Neural crest cell (in vitro differentiated cells): ENCODE measurements around the gene SETBP1. TPM values are rescaled to one million over a fixed set of nuclear protein-coding genes. Genes with fewer than 3 reads are reported as not detected.

ENCODE experiments used
- DNase-seq: peaks from one replicate; pipeline ENCODE4 v3.0.0; 2021; ENCODE audit warnings: low read depth, mixed read lengths, low spot score
- H3K27ac Mint-ChIP-seq: one replicate; pipeline ENCODE4 v1.8.0; 2021; ENCODE audit warnings: mild to moderate bottlenecking, mixed read lengths; ENCODE audit not compliant: unreplicated experiment
- H3K27me3 Mint-ChIP-seq: 2 replicates; pipeline ENCODE4 v1.8.0; 2021; ENCODE audit warnings: low read depth, mild to moderate bottlenecking, mixed read lengths
- H3K36me3 Mint-ChIP-seq: 2 replicates; pipeline ENCODE4 v1.8.0; 2021; ENCODE audit warnings: low read depth, mild to moderate bottlenecking, mixed read lengths
- H3K4me1 Mint-ChIP-seq: 2 replicates; pipeline ENCODE4 v1.8.0; 2021; ENCODE audit warnings: mixed read lengths
- H3K4me3 Mint-ChIP-seq: one replicate; pipeline ENCODE4 v1.8.0; 2021; ENCODE audit warnings: mild to moderate bottlenecking, mixed read lengths
- H3K9me3 Mint-ChIP-seq: 2 replicates; pipeline ENCODE4 v1.8.0; 2021; ENCODE audit warnings: mixed read lengths
- CTCF ChIP-seq: fragments of 200-600 bp; sonication (generic); conservative IDR thresholded peaks from 2 replicates; pipeline ENCODE4 v1.5.0; 2021; ENCODE audit warnings: antibody characterized with exemption, mild to moderate bottlenecking
- total RNA-seq: library from RNA; stranded (reverse); gene quantifications from 2 replicates; pipeline ENCODE4 v1.2.1, GENCODE V29; 2021

The SETBP1 gene
- total RNA-seq, 1 donor from 2014 or later, result 38.9 TPM

DNA sequence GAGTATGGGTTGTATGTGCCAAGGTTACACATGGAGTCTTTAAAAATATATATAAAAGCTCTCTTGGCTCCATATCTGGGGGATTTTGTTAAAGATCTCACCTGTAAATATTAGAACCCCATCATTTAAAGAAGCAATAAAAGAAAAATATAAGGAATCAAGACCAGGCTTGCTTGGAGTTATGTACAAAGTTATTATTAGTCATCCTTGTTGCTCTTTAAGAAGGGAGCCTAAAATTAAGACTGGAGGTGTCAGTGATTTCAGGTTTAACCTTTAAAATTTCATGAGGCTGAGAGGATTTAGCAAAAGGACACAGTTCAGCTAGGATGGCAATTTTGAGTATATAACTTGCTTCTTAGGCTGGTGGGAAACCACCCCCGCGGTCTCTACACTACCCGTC is 181.4 kb downstream of the SETBP1 start:
- no peaks in the 10 kb centered on the region for H3K9me3 Mint-ChIP-seq
- TF ChIP-seq CTCF, result no peak
- H3K27ac Mint-ChIP-seq, result no peak overlapping the region
- H3K36me3 Mint-ChIP-seq, result no peaks in the 10 kb centered on the region
- no peaks in the 10 kb centered on the region for H3K27me3 Mint-ChIP-seq
- peaks cover 22% of the 10 kb centered on the region for H3K4me1 Mint-ChIP-seq
- H3K4me3 Mint-ChIP-seq, result no peak overlapping the region
- DNase-seq, result no peak

DNA sequence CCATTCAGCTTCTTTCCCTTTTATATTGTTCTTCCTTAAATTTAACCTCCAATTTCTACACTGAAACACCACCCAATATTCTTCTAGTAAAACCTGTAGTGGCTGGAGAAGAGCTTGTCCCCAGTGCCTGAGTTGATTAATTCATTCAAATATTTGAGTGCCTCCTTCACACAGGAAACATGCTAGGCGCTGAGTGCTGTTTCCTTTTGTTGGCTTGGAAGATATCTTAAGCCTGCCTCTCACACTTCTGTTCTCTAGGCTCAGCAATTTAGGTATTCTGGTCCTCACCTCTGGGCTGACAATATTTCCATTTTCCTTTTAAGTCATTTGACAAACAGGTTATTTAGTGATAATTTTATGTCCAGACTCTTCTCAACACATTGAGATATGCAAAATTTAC is 185.4 kb downstream of the SETBP1 start:
- no peak for TF ChIP-seq CTCF
- H3K4me3 Mint-ChIP-seq, result no peak overlapping the region
- H3K4me1 Mint-ChIP-seq, result peaks cover 41% of the 10 kb centered on the region
- no peak overlapping the region for H3K27ac Mint-ChIP-seq
- DNase-seq, result no peak
- no peaks in the 10 kb centered on the region for H3K36me3 Mint-ChIP-seq
- no peaks in the 10 kb centered on the region for H3K9me3 Mint-ChIP-seq
- H3K27me3 Mint-ChIP-seq, result no peaks in the 10 kb centered on the region

DNA sequence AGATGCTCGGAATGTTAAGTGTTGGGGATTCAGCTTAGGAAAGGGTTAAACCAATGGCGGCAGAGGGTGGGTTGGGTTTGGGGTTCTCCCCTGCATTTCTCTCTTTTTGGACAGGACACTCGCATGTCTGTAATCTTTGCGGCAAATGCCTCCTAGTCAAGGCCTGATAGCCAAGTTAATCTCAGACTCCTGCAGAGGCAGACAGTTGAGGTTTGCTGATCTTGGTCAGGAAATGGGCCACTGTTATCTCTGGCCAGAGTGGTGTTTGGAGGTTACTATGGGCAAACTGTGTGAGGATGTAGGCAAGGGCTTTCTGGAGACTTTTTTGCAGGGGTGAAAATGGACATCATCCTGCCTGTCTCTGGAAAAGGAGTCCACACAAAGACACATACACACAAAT is 188.8 kb downstream of the SETBP1 start:
- TF ChIP-seq CTCF, result no peak
- H3K27ac Mint-ChIP-seq, result peak overlapping the region; percentile 73

GRCh38 chr18:44870631-44871502 is 190.2 kb downstream of the SETBP1 start:
- no peak for DNase-seq
- peak overlapping the region; percentile 65 for H3K27ac Mint-ChIP-seq
- no peak overlapping the region for H3K4me3 Mint-ChIP-seq
- no peaks in the 10 kb centered on the region for H3K27me3 Mint-ChIP-seq
- H3K36me3 Mint-ChIP-seq, result peaks cover 20% of the 10 kb centered on the region
- H3K9me3 Mint-ChIP-seq, result peaks cover 2% of the 10 kb centered on the region
- H3K4me1 Mint-ChIP-seq, result peaks cover 29% of the 10 kb centered on the region
- no peak for TF ChIP-seq CTCF

More for the DNA sequence above, 188.8 kb downstream of the SETBP1 start:
- Mint-ChIP-seq H3K9me3 (peaks cover 2% of the 10 kb centered on the region), H3K27me3 (no peaks in the 10 kb centered on the region), H3K36me3 (peaks cover 13% of the 10 kb centered on the region), H3K4me3 (no peak overlapping the region), H3K4me1 (peaks cover 34% of the 10 kb centered on the region)
- no peak for DNase-seq

- no peak for TF ChIP-seq CTCF
These were observed 191.1 kb downstream of the SETBP1 start for GRCh38 chr18:44871771-44872170.

More at GRCh38 chr18:44871771-44872170, 191.1 kb downstream of the SETBP1 start:
- Mint-ChIP-seq H3K4me3 (no peak overlapping the region), H3K4me1 (peaks cover 26% of the 10 kb centered on the region), H3K36me3 (peaks cover 25% of the 10 kb centered on the region), H3K9me3 (peaks cover 2% of the 10 kb centered on the region), H3K27me3 (no peaks in the 10 kb centered on the region), H3K27ac (peak overlapping the region; percentile 35)
- DNase-seq, result no peak
